GM11168 (cell line): ENCODE measurements around the gene CAMSAP3.

ENCODE experiments used
- in situ Hi-C: fragments of 300-500 bp; cut with MboI; formaldehyde crosslinking; loops from one replicate; pipeline ENCODE4 v1.12.0; 2022; ENCODE audit warnings: low sequenced_read_pairs; ENCODE audit not compliant: unreplicated experiment

Gene CAMSAP3

GRCh38 chr19:7595466-7596133 lies at the start of gene CAMSAP3:
CAMSAP3 (plus strand) TSS chr19:7595863; CDS start chr19:7596003, 140 bp downstream.
- in situ Hi-C loops, result no loop called here

- in situ Hi-C loops, result no loop called here
Measured at GRCh38 chr19:7545904-7546303, 49.8 kb upstream of the CAMSAP3 start.

- in situ Hi-C loops, result no loop called here
Measured at GRCh38 chr19:7547159-7547558, 48.5 kb upstream of the CAMSAP3 start.

GRCh38 chr19:7549429-7550148 lies 46.1 kb upstream of the CAMSAP3 start:
- in situ Hi-C loops, result no loop called here

GRCh38 chr19:7550169-7550770 lies 45.4 kb upstream of the CAMSAP3 start:
- in situ Hi-C loops, result no loop called here

- in situ Hi-C loops, result no loop called here
Measured at GRCh38 chr19:7550987-7551761, 44.5 kb upstream of the CAMSAP3 start.

- in situ Hi-C loops, result no loop called here
Measured at GRCh38 chr19:7552781-7553180, 42.9 kb upstream of the CAMSAP3 start.

- in situ Hi-C loops, result no loop called here
Measured at GRCh38 chr19:7554565-7554964, 41.1 kb upstream of the CAMSAP3 start.

- in situ Hi-C loops, result no loop called here
Measured at GRCh38 chr19:7554990-7555864, 40.4 kb upstream of the CAMSAP3 start.

- in situ Hi-C loops, result no loop called here
Measured at GRCh38 chr19:7556696-7557315, 38.9 kb upstream of the CAMSAP3 start.

GRCh38 chr19:7558667-7559066 lies 37.0 kb upstream of the CAMSAP3 start:
- in situ Hi-C loops, result no loop called here

- in situ Hi-C loops, result no loop called here
Measured at GRCh38 chr19:7559102-7559501, 36.6 kb upstream of the CAMSAP3 start.

GRCh38 chr19:7560255-7560654 lies 35.4 kb upstream of the CAMSAP3 start:
- in situ Hi-C loops, result no loop called here

- in situ Hi-C loops, result no loop called here
Measured at GRCh38 chr19:7561325-7561724, 34.3 kb upstream of the CAMSAP3 start.

GRCh38 chr19:7562646-7563393 lies 32.8 kb upstream of the CAMSAP3 start:
- in situ Hi-C loops, result no loop called here

- in situ Hi-C loops, result no loop called here
Measured at GRCh38 chr19:7564866-7565265, 30.8 kb upstream of the CAMSAP3 start.

- in situ Hi-C loops, result no loop called here
Measured at GRCh38 chr19:7565332-7565731, 30.3 kb upstream of the CAMSAP3 start.

- in situ Hi-C loops, result loop anchor here (5.0 kb wide), 1 partner anchor 227 kb away; no protein-coding TSS in a partner anchor
Measured at GRCh38 chr19:7570761-7571160, 24.9 kb upstream of the CAMSAP3 start.
